K562 (cell line): ENCODE results near the gene ANO9. TPM values are rescaled to one million over a fixed set of nuclear protein-coding genes. Genes with fewer than 3 reads are reported as not detected.

ENCODE experiments used
- CBFB ChIP-seq: sonication (generic); formaldehyde crosslinking; IDR thresholded peaks from 2 replicates; pipeline ENCODE4 v1.4.0; 2020; ENCODE audit warnings: mild to moderate bottlenecking, missing genetic modification reagents
- ESRRA ChIP-seq: fragments of 450-650 bp; IDR thresholded peaks from 2 replicates; pipeline ENCODE4 v1.6.1; 2014; ENCODE audit warnings: low read depth, mild to moderate bottlenecking, moderate library complexity, borderline replicate concordance
- GABPB1 ChIP-seq: sonication (generic); formaldehyde crosslinking; IDR thresholded peaks from 2 replicates; pipeline ENCODE4 v1.8.0; 2022; ENCODE audit warnings: mild to moderate bottlenecking, missing genetic modification reagents
- POLR2B ChIP-seq: fragments of 450-650 bp; IDR thresholded peaks from 2 replicates; pipeline ENCODE4 v1.6.1; 2018; ENCODE audit warnings: low read depth; ENCODE audit not compliant: partially characterized antibody
- RBFOX2 ChIP-seq: fragments of 200-400 bp; formaldehyde crosslinking; IDR thresholded peaks from 2 replicates; pipeline ENCODE4 v1.6.1; 2017; ENCODE audit warnings: low read depth, mild to moderate bottlenecking, low read length, moderate library complexity
- STAG1 ChIP-seq: sonication (generic); formaldehyde crosslinking; IDR thresholded peaks from 2 replicates; pipeline ENCODE4 v1.5.0; 2020; ENCODE audit warnings: missing genetic modification reagents, borderline replicate concordance
- SUPT5H ChIP-seq: fragments of 450-650 bp; IDR thresholded peaks from 2 replicates; pipeline ENCODE4 v1.6.1; 2016
- TAF9B ChIP-seq: fragments of 450-650 bp; IDR thresholded peaks from 2 replicates; pipeline ENCODE4 v1.6.1; 2018; ENCODE audit warnings: mild to moderate bottlenecking; ENCODE audit not compliant: partially characterized antibody
- TSC22D4 ChIP-seq: fragments of 450-650 bp; IDR thresholded peaks from 2 replicates; pipeline ENCODE4 v1.6.1; 2016; ENCODE audit warnings: missing genetic modification characterization, missing biosample characterization, control low read depth
- polyA plus RNA-seq, 8 experiments: library from polyadenylated mRNA; depleted of rRNA in 4 of 8; stranded (reverse) in 5 of 8; unstranded in 3 of 8; fragments of >200 nt; fragmentation: Nextera tagmentation in 2 of 8; fragmentation: Illumina TruSeq in 1 of 8; extraction: Ambion mirVana in 2 of 8; extraction: Trizol in 1 of 8; gene quantifications; 2 replicates each; pipeline versions ENCODE4 v1.2.1 to v1.2.3, GENCODE V29; 2011 to 2014; ENCODE audit warnings: inconsistent platforms in 1 of 8, missing spikeins in 1 of 8
- total RNA-seq, 7 experiments: library from RNA; depleted of rRNA in 6 of 7; stranded (reverse); fragments of >200 nt in 6 of 7; fragmentation: Illumina TruSeq in 2 of 7; extraction: Trizol in 2 of 7; gene quantifications; 2 replicates each; pipeline versions ENCODE4 v1.2.1 to v1.2.3, GENCODE V29; 2011 to 2021; ENCODE audit warnings: low replicate concordance in 1 of 7
- TF ChIP-seq, protein P1 (sequence below): fragments of 450-650 bp; conservative IDR thresholded peaks from 2 replicates; pipeline ENCODE4 v1.6.1; 2016; ENCODE audit warnings: missing genetic modification characterization, low read depth, mild to moderate bottlenecking, control low read depth, missing compliant biosample characterization
- TF ChIP-seq, protein P2 (sequence below), 2 experiments: fragments of 450-650 bp; conservative IDR thresholded peaks; 2 replicates each; pipeline ENCODE4 v1.6.1; 2017; ENCODE audit warnings: mild to moderate bottlenecking in 2 of 2, moderate library complexity in 2 of 2
- TF ChIP-seq, protein P3 (sequence below): fragments of 250-450 bp; sonication (Bioruptor Pico); IDR thresholded peaks from 2 replicates; pipeline ENCODE4 v1.5.0; 2021; ENCODE audit warnings: mild to moderate bottlenecking, borderline replicate concordance
- TF ChIP-seq, protein P4 (sequence below): fragments of 450-650 bp; formaldehyde crosslinking; IDR thresholded peaks from 2 replicates; pipeline ENCODE4 v1.4.0; 2022; ENCODE audit warnings: missing genetic modification characterization

ANO9 gene
- total and polyA plus RNA-seq, 9 of the 15 experiments (the other 6 are each of a cell fraction or from before 2014, with no cell fraction given) = 0.20 to 14.5 (median 4.5) TPM

DNA sequence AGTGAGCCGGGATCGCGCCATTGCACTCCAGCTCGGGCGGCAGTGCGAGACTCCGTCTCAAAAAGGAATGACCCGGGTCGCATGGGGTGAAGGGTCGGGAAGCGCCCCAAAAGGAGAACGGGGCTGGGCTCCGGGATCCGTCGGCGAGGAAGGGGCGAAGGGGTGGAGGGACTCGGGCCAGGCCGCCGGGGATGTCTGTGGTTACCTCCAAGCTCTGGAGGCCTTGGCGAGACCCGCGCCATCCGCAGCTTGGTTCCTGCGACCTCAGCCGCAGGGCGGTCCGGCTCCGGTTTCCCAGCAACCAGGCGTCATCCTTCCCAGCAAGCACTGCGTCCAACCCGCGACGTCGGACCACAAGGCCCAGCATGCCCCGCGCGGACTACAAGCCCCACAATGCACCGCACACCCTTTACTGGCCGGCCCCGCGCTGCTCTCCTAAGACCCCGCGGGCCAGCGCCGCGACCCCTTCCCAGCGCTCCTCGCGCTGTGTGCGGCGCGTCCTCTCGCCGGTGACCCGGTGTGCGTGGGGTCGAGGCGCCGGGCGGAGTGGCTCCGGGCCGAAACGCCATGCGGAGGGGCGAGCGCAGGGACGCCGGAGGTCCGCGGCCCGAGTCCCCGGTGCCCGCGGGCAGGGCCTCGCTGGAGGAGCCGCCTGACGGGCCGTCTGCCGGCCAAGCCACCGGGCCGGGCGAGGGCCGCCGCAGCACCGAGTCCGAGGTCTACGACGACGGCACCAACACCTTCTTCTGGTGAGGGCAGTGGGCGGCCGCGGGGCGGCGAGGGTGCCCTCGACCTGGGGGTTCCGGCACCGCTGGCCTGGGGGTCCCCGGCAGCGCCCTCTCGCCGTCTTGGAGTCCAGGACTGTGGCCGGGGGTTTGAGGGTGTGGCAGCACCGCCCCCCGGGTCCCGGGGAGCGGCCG, 8.3 kb upstream of the ANO9 start, which contains the start of gene PTDSS2 (continued):
- TF ChIP-seq, protein P1, sequence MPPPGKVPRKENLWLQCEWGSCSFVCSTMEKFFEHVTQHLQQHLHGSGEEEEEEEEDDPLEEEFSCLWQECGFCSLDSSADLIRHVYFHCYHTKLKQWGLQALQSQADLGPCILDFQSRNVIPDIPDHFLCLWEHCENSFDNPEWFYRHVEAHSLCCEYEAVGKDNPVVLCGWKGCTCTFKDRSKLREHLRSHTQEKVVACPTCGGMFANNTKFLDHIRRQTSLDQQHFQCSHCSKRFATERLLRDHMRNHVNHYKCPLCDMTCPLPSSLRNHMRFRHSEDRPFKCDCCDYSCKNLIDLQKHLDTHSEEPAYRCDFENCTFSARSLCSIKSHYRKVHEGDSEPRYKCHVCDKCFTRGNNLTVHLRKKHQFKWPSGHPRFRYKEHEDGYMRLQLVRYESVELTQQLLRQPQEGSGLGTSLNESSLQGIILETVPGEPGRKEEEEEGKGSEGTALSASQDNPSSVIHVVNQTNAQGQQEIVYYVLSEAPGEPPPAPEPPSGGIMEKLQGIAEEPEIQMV = no peak
- peak; percentile 88 for TF ChIP-seq RBFOX2
- TF ChIP-seq, protein P2, sequence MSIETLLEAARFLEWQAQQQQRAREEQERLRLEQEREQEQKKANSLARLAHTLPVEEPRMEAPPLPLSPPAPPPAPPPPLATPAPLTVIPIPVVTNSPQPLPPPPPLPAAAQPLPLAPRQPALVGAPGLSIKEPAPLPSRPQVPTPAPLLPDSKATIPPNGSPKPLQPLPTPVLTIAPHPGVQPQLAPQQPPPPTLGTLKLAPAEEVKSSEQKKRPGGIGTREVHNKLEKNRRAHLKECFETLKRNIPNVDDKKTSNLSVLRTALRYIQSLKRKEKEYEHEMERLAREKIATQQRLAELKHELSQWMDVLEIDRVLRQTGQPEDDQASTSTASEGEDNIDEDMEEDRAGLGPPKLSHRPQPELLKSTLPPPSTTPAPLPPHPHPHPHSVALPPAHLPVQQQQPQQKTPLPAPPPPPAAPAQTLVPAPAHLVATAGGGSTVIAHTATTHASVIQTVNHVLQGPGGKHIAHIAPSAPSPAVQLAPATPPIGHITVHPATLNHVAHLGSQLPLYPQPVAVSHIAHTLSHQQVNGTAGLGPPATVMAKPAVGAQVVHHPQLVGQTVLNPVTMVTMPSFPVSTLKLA (conservative IDR thresholded peaks at IDR 0.05) = peak; percentile 63 to 79
- TF ChIP-seq, protein P3, sequence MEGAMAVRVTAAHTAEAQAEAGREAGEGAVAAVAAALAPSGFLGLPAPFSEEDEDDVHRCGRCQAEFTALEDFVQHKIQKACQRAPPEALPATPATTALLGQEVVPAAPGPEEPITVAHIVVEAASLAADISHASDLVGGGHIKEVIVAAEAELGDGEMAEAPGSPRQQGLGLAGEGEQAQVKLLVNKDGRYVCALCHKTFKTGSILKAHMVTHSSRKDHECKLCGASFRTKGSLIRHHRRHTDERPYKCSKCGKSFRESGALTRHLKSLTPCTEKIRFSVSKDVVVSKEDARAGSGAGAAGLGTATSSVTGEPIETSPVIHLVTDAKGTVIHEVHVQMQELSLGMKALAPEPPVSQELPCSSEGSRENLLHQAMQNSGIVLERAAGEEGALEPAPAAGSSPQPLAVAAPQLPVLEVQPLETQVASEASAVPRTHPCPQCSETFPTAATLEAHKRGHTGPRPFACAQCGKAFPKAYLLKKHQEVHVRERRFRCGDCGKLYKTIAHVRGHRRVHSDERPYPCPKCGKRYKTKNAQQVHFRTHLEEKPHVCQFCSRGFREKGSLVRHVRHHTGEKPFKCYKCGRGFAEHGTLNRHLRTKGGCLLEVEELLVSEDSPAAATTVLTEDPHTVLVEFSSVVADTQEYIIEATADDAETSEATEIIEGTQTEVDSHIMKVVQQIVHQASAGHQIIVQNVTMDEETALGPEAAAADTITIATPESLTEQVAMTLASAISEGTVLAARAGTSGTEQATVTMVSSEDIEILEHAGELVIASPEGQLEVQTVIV (CRISPR knock-in tag) = peak; percentile 8; the same call in 1 of the 2 replicates
- no peak for TF ChIP-seq TAF9B
- TF ChIP-seq POLR2B = peak; percentile 71
- TF ChIP-seq SUPT5H = peak; percentile 73
- TF ChIP-seq, protein P4, sequence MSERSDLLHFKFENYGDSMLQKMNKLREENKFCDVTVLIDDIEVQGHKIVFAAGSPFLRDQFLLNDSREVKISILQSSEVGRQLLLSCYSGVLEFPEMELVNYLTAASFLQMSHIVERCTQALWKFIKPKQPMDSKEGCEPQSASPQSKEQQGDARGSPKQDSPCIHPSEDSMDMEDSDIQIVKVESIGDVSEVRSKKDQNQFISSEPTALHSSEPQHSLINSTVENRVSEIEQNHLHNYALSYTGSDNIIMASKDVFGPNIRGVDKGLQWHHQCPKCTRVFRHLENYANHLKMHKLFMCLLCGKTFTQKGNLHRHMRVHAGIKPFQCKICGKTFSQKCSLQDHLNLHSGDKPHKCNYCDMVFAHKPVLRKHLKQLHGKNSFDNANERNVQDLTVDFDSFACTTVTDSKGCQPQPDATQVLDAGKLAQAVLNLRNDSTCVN = 0 out of 2 replicates have a peak, but pooled peaks have one; percentile 36
- 0 out of 2 replicates have a peak, but pooled peaks have one; percentile 75 for TF ChIP-seq CBFB
- no peak for TF ChIP-seq TSC22D4 (tag)
- peak; percentile 78; the same call in 1 of the 2 replicates for TF ChIP-seq ESRRA
- TF ChIP-seq STAG1 = no peak
- TF ChIP-seq GABPB1 = peak; percentile 77; the same call in 1 of the 2 replicates
